OCI-LY3 (cell line): ENCODE measurements around the gene STK26.

ENCODE experiments used
- H2AFZ ChIP-seq: fragments of 200-600, 300-600 bp; shearing (Covaris generic); 2 replicates; pipeline ENCODE4 v1.6.0; 2014; ENCODE audit warnings: antibody characterized with exemption, low read depth, low read length
- H3K27ac ChIP-seq: fragments of 200-600, 300-600 bp; sonication (generic); 2 replicates; pipeline ENCODE4 v1.5.1; 2014; ENCODE audit warnings: mild to moderate bottlenecking, low read length, moderate library complexity, mixed read lengths
- H3K27me3 ChIP-seq: fragments of 200-600, 300-600 bp; sonication (generic); 2 replicates; pipeline ENCODE4 v1.6.1; 2014; ENCODE audit warnings: low read depth, low read length, mixed read lengths
- H3K36me3 ChIP-seq: fragments of 200-600, 300-600 bp; sonication (generic); replicated peaks from 2 replicates; pipeline ENCODE3; 2014; ENCODE audit warnings: low read depth, low read length, mixed read lengths
- H3K4me1 ChIP-seq: fragments of 300-600, 200-600 bp; sonication (generic); 2 replicates; pipeline ENCODE4 v1.6.1; 2014; ENCODE audit warnings: low read length, mixed read lengths
- H3K4me2 ChIP-seq: fragments of 200-600, 300-600 bp; sonication (generic); 2 replicates; pipeline ENCODE4 v1.6.1; 2014; ENCODE audit warnings: low read length, mixed read lengths
- H3K4me3 ChIP-seq: fragments of 300-600, 200-600 bp; sonication (generic); 2 replicates; pipeline ENCODE4 v1.5.1; 2014; ENCODE audit warnings: antibody characterized with exemption, mild to moderate bottlenecking, low read length, moderate library complexity
- H3K79me2 ChIP-seq: fragments of 300-600, 200-600 bp; shearing (Covaris generic); 2 replicates; pipeline ENCODE4 v1.6.1; 2014; ENCODE audit warnings: mild to moderate bottlenecking, low read length, mixed read lengths
- H3K9ac ChIP-seq: fragments of 300-600, 200-600 bp; shearing (Covaris generic); 2 replicates; pipeline ENCODE4 v1.6.0; 2014; ENCODE audit warnings: mild to moderate bottlenecking, low read length, moderate library complexity
- H3K9me3 ChIP-seq: fragments of 200-600, 300-600 bp; shearing (Covaris generic); 2 replicates; pipeline ENCODE4 v1.6.1; 2014; ENCODE audit warnings: low read length, mixed read lengths; ENCODE audit not compliant: insufficient read depth
- H4K20me1 ChIP-seq: fragments of 200-600, 300-600 bp; sonication (generic); 2 replicates; pipeline ENCODE4 v1.6.1; 2016; ENCODE audit warnings: low read length, mixed read lengths; ENCODE audit not compliant: insufficient read depth
- EZH2phosphoT487 ChIP-seq: fragments of 200-600 bp; shearing (Covaris generic); IDR thresholded peaks from 2 replicates; pipeline ENCODE4 v1.6.1; 2018; ENCODE audit warnings: antibody characterized with exemption, mixed run types, low read depth
- TF ChIP-seq, protein P1 (sequence below): fragments of 200-600, 300-600 bp; sonication (generic); IDR thresholded peaks from 2 replicates; pipeline ENCODE4 v1.5.1; 2014; ENCODE audit warnings: antibody characterized with exemption, low read length, low read depth

The STK26 gene

DNA sequence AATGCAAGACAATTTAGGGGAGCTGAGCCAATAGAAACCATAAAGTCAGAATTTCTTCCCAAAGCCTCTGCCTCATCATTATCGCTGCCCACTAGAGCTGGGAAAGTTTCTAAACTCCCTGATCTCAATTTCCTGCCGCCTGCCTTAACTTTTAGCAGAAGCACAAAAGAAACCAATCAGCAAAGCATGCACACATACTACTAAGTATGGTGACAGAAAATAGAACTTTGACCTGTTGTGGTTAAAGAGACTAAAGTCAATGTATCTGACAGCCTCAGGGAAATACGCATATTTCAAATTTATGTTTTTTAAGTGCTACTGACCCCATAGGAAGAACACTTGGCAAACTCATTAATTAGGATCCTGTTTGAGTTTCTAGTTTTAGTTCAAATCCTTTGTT, 10.1 kb downstream of the STK26 start:
- H3K27me3 ChIP-seq = no peaks in the 10 kb centered on the region
- H3K79me2 ChIP-seq = peaks cover 86% of the 10 kb centered on the region
- no peaks in the 10 kb centered on the region for H3K36me3 ChIP-seq
- TF ChIP-seq EZH2phosphoT487 = no peak
- TF ChIP-seq, protein P1, sequence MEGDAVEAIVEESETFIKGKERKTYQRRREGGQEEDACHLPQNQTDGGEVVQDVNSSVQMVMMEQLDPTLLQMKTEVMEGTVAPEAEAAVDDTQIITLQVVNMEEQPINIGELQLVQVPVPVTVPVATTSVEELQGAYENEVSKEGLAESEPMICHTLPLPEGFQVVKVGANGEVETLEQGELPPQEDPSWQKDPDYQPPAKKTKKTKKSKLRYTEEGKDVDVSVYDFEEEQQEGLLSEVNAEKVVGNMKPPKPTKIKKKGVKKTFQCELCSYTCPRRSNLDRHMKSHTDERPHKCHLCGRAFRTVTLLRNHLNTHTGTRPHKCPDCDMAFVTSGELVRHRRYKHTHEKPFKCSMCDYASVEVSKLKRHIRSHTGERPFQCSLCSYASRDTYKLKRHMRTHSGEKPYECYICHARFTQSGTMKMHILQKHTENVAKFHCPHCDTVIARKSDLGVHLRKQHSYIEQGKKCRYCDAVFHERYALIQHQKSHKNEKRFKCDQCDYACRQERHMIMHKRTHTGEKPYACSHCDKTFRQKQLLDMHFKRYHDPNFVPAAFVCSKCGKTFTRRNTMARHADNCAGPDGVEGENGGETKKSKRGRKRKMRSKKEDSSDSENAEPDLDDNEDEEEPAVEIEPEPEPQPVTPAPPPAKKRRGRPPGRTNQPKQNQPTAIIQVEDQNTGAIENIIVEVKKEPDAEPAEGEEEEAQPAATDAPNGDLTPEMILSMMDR = no peak
- peak overlapping the region; percentile 49 for H3K4me3 ChIP-seq
- H3K4me2 ChIP-seq = peak overlapping the region; percentile 79
- no peak overlapping the region for H3K9ac ChIP-seq
- peaks cover 31% of the 10 kb centered on the region for H4K20me1 ChIP-seq
- no peaks in the 10 kb centered on the region for H3K9me3 ChIP-seq
- H3K4me1 ChIP-seq = peaks cover 44% of the 10 kb centered on the region
- no peak overlapping the region; the same call in 1 of the 2 replicates for H3K27ac ChIP-seq
- H2AFZ ChIP-seq = no peak overlapping the region

DNA sequence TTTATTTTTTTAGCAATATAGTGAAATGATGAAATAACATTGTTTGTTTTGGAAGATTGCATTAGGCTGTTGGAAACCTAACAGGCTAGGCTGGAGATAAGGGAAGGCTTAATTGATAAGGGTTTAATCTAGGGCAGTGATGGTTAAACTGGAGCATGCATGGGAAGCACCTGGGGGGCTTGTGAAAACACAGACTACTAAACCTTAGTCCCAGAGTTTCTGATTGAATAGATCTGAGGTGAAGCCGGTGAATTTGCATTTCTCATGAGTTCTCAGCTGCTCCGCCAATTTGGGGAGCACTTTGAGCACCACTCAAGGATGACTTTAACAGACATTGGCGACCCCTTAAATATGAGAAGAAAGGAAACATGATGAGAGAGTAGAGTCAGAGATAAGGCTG, 11.5 kb downstream of the STK26 start:
- Histone ChIP-seq H4K20me1 (peaks cover 32% of the 10 kb centered on the region), H3K9me3 (no peaks in the 10 kb centered on the region), H3K4me3 (peak overlapping the region; percentile 68)

DNA sequence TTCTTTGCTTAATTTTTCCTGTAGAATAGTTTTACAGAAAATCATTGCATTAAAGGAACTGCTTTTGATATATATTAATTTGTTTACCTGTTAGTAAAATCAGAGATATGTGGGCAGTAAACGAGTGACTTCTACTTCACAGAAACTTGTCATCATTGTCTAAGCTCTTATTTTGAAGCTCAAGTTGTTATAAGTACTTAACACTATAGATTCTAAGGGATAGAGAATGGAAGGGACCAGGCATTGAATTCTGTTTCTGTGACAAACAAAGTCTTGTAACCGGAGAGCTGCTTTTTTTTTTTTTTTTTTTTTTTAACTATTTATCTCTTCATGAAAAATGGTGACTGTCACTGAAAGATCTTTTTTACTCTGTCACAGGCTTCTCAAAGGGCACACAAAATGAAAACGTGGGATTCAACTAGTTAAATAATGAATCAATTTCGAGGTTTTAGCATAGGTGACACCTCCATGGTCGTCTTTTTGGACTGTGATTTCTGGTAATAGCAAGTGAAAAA, 14.4 kb downstream of the STK26 start:
- no peaks in the 10 kb centered on the region for H3K9me3 ChIP-seq
- no peak overlapping the region for H2AFZ ChIP-seq
- H3K79me2 ChIP-seq = peaks cover 76% of the 10 kb centered on the region
- TF ChIP-seq EZH2phosphoT487 = no peak
- TF ChIP-seq, protein P1 = no peak
- no peak overlapping the region for H3K4me2 ChIP-seq
- no peak overlapping the region for H3K4me3 ChIP-seq
- H3K36me3 ChIP-seq = no peaks in the 10 kb centered on the region
- H3K27ac ChIP-seq = no peak overlapping the region
- peaks cover 31% of the 10 kb centered on the region for H3K4me1 ChIP-seq
- no peak overlapping the region for H3K9ac ChIP-seq
- H3K27me3 ChIP-seq = no peaks in the 10 kb centered on the region
- H4K20me1 ChIP-seq = peaks cover 36% of the 10 kb centered on the region

More for the DNA sequence above, 11.5 kb downstream of the STK26 start:
- Histone ChIP-seq H3K4me1 (peaks cover 44% of the 10 kb centered on the region), H3K27me3 (no peaks in the 10 kb centered on the region), H3K27ac (peak overlapping the region; percentile 53), H2AFZ (no peak overlapping the region), H3K9ac (0 out of 2 replicates have a peak overlapping the region, but pooled peaks have one; percentile 29), H3K79me2 (peaks cover 86% of the 10 kb centered on the region), H3K4me2 (peak overlapping the region; percentile 80), H3K36me3 (no peaks in the 10 kb centered on the region)
- no peak for TF ChIP-seq EZH2phosphoT487
- TF ChIP-seq, protein P1 = no peak

DNA sequence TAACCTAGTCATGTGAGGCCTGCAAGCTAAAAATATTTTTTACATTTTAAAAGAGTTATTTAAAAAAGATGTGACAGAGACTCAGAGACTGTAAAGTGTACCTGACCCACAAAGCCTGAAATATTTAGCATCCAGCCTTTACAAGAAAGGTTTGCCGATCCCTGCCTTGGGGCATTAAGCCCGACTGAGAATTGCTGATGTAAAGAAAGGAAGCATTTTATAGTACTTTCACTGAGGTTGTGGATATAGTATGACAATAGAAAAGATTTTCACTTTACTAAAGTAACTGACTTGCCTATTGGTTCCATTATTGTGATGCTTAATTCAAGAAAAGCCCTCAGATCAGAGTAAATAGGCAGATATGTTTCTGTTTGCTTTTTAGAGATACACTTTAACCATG, 17.0 kb downstream of the STK26 start:
- no peak overlapping the region for H3K4me3 ChIP-seq
- no peaks in the 10 kb centered on the region for H3K36me3 ChIP-seq
- no peak overlapping the region for H3K27ac ChIP-seq
- TF ChIP-seq, protein P1 = no peak
- H3K79me2 ChIP-seq = peaks cover 67% of the 10 kb centered on the region
- no peak overlapping the region for H2AFZ ChIP-seq
- no peak overlapping the region for H3K9ac ChIP-seq
- H3K9me3 ChIP-seq = no peaks in the 10 kb centered on the region
- H3K4me2 ChIP-seq = no peak overlapping the region
- no peaks in the 10 kb centered on the region for H3K27me3 ChIP-seq
- peaks cover 11% of the 10 kb centered on the region for H3K4me1 ChIP-seq
- peaks cover 29% of the 10 kb centered on the region; the same call in 1 of the 2 replicates for H4K20me1 ChIP-seq
